ENCODE data around the gene CLASP1. TPM values are rescaled to one million over a fixed set of nuclear protein-coding genes. Genes with fewer than 3 reads are reported as not detected.
"Not testable (repeated sequence)": the region's sequence is repeated elsewhere in the genome, so short reads cannot be mapped to it uniquely, and the experiment has no call there.

The CLASP1 gene
- total RNA-seq, 4 donors from 2014 or later: 43.0 to 53.9 (median 51.3) TPM

DNA sequence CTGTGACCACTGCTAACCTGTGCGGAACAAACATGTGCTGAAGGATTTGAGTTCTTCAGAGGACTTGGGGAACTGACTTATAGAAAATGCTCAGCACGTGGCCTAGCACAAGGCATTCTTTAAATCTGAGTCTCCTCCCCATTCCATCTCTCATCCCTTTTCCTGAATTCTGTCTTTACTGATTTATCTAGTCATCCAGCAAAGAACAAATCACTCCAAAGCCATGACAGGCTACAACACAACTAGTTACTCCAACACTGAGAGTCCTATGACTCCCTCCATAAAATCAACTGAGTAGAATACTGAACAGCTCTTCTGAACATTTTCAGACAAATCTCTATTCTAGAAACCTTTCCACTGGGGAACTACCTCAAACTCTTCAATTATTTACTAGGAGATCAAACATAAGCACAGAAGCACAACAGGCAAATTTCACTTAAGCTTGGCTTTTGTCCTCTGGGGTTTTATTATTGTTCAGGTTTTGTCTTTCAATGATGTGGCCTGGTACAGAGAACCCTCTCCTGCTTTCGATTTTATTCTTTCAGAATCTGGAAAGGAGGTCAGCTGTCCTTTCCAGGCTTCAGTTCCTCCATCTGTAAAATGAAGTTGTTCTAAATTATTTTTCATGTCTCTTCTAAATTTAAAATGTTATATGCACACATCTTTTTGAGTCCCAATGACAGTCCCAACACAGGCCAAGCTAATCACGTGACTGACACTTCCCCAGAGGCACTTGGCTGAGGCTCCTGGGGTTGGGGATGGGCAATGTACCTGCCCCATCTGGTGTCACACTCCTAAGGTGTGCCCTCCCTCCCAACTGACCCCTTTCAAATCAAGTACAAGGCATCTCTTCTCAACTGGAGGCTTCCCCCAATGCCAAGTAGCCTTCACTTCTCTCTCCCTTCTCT lies 86.7 kb downstream of the CLASP1 start:
- no peak overlapping the region for H3K27ac ChIP-seq
- WGBS, 2 donors (ENCODE audit: low coverage in 1 of 2): 90 to 100% methylated on average over 1 to 4 of the region's 4 CpGs

DNA sequence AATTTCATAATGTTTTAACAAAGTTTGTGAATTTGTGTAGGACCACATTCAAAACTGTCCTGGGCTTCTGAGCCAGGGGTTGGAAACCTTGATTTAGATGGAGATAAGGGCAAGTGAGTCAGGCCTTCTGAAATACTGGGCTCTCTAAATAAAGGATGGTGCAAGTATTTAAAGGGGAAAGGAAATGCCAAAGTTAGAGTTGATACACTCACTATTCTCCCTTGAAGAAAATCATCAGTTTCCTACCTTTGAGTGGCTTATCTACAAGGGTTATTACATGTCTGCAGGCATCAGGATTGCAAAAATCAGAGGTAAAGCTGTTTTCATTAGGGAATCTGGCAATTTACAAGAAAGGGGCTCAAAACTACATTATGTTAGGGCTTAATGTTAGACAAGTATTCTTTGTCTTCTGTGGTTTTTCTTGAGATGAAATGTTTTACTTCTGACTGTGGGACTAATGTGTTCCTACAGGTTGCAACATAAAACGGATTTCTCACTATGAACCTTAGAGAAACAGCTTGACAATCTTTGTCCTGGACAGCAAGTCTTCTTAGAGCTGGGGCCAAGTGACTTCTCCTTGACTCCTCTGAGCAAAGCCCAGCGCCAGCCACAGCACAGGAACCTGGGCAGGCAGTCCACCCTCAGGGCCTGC lies 87.5 kb downstream of the CLASP1 start:
- in situ Hi-C loops (cut with MboI; ENCODE audit: low pct_ligation_motif_present in 1 of 4, low pct_unique_long_range_greater_than_20kb in 1 of 4, low sequenced_read_pairs in 3 of 4) (no loop called here), intact Hi-C loops (cut with DNase I; ENCODE audit: low total_unique reads) (no loop called here)
- Histone ChIP-seq H3K4me1 (peaks cover 0 to 10% (median 2%) of the 10 kb centered on the region in 4 donors), H3K36me3 (no peaks in the 10 kb centered on the region), H3K27me3 (no peaks in the 10 kb centered on the region), H3K4me3 (no peak overlapping the region), H3K27ac (no peak overlapping the region), H3K9me3 (no peaks in the 10 kb centered on the region)
- 78 to 96% methylated on average over 1 to 2 of the region's 2 CpGs for WGBS, 2 donors (ENCODE audit: low coverage in 1 of 2)
- no peak for DNase-seq
- TF ChIP-seq POLR2A (IDR thresholded peaks at IDR 0.05) (no peak), POLR2AphosphoS5 (IDR thresholded peaks at IDR 0.05) (no peak), EP300 (IDR thresholded peaks at IDR 0.05; ENCODE audit: low read depth) (no peak)
- TF ChIP-seq, protein P1, sequence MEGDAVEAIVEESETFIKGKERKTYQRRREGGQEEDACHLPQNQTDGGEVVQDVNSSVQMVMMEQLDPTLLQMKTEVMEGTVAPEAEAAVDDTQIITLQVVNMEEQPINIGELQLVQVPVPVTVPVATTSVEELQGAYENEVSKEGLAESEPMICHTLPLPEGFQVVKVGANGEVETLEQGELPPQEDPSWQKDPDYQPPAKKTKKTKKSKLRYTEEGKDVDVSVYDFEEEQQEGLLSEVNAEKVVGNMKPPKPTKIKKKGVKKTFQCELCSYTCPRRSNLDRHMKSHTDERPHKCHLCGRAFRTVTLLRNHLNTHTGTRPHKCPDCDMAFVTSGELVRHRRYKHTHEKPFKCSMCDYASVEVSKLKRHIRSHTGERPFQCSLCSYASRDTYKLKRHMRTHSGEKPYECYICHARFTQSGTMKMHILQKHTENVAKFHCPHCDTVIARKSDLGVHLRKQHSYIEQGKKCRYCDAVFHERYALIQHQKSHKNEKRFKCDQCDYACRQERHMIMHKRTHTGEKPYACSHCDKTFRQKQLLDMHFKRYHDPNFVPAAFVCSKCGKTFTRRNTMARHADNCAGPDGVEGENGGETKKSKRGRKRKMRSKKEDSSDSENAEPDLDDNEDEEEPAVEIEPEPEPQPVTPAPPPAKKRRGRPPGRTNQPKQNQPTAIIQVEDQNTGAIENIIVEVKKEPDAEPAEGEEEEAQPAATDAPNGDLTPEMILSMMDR (IDR thresholded peaks at IDR 0.05): no peak

More for the DNA sequence above, 86.7 kb downstream of the CLASP1 start:
- intact Hi-C loops (cut with DNase I; ENCODE audit: low total_unique reads): no loop called here
- Histone ChIP-seq H3K27me3 (no peaks in the 10 kb centered on the region), H3K4me3 (no peak overlapping the region), H3K4me1 (peaks cover 0 to 10% (median 2%) of the 10 kb centered on the region in 4 donors), H3K36me3 (no peaks in the 10 kb centered on the region), H3K9me3 (no peaks in the 10 kb centered on the region)
- no peak for DNase-seq
- in situ Hi-C loops (cut with MboI; ENCODE audit: low pct_ligation_motif_present in 1 of 4, low pct_unique_long_range_greater_than_20kb in 1 of 4, low sequenced_read_pairs in 3 of 4): no loop called here
- TF ChIP-seq POLR2A (IDR thresholded peaks at IDR 0.05): no peak

DNA sequence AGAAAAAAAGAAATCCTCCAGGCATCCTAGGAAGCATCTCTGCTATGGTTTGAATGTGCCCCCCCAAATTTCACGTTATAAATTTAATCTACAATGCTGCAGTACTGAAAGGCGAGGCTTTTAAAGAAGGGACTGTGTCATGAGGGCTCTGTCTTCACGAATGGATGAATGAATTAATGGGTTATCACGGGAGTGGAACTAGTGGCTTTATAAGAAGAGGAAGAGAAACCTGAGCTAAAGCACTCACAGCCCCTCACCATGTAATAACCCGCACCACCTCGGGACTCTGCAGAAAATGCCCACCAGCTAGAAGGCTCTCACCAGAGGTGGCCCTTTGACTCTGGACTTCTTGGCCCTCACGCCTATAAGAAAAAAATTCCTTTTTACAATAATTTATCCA lies 90.9 kb downstream of the CLASP1 start:
- DNase-seq: no peak
- 79 to 81% methylated on average over 4 to 7 of the region's 7 CpGs for WGBS, 2 donors (ENCODE audit: low coverage in 1 of 2)
- Histone ChIP-seq H3K9me3 (no peaks in the 10 kb centered on the region), H3K27ac (no peak overlapping the region), H3K36me3 (no peaks in the 10 kb centered on the region), H3K4me3 (no peak overlapping the region), H3K4me1 (peaks cover 0 to 4% (median 0%) of the 10 kb centered on the region in 4 donors), H3K27me3 (no peaks in the 10 kb centered on the region)
- in situ Hi-C loops (cut with MboI; ENCODE audit: low pct_ligation_motif_present in 1 of 4, low pct_unique_long_range_greater_than_20kb in 1 of 4, low sequenced_read_pairs in 3 of 4) (no loop called here), intact Hi-C loops (cut with DNase I; ENCODE audit: low total_unique reads) (no loop called here)
- TF ChIP-seq, protein P1 (IDR thresholded peaks at IDR 0.05): no peak

DNA sequence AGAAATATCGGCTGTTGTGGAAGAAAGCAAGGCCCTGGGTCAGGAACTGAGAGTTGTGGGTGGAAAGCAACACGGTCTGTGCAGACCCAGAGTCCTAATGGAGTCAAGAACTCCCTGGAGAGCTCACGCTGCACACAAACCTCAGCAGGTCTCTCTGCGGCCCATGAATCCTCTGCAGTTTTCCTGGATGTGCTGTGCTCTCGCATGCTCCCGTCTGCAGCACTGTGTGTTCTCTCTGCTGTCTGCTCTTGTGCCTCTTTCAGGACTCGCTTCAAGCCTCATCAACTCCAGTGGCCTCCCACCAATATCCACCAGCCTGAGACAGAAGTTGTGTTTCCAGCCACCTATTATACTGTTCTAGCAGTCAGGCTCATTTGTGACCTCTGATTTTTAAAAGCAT lies 94.3 kb downstream of the CLASP1 start:
- 81 to 88% methylated on average over 6 to 7 of the region's 7 CpGs for WGBS, 2 donors (ENCODE audit: low coverage in 1 of 2)
- TF ChIP-seq POLR2AphosphoS5 (IDR thresholded peaks at IDR 0.05): no peak
- H3K36me3 ChIP-seq: no peaks in the 10 kb centered on the region
- intact Hi-C loops (cut with DNase I; ENCODE audit: low total_unique reads) (no loop called here), in situ Hi-C loops (cut with MboI; ENCODE audit: low pct_ligation_motif_present in 1 of 4, low pct_unique_long_range_greater_than_20kb in 1 of 4, low sequenced_read_pairs in 3 of 4) (no loop called here)
- H3K27me3 ChIP-seq: no peaks in the 10 kb centered on the region
- no peaks in the 10 kb centered on the region for H3K4me1 ChIP-seq
- no peak overlapping the region for H3K4me3 ChIP-seq
- DNase-seq: no peak
- H3K9me3 ChIP-seq: no peaks in the 10 kb centered on the region
- no peak overlapping the region for H3K27ac ChIP-seq

DNA sequence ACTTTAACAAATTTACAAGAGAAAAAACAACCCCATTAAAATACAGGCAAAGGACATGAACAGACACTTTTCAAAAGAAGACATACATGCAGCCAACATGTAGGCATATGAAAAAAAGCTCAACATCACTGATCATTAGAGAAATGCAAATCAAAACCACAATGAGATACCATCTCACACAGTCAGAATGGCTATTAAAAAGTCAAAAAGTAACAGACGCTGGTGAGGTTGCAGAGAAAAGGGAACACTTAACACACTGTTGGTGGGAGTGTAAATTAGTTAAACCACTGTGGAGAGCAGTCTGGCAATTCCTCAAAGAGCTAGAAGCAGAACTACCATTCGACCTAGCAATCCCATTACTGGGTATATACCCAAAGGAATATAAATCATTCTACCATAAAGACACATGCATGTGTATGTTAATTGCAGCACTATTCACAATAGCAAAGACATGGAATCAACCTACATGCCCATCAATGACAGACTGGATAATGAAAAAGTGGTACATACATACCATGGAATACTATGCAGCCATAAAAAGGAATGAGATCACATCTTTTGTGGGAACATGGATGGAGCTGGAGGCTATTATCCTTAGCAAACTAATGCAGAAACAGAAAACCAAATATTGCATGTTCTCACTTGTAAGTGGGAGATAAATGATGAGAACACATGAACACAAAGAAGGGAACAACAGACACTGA lies 96.6 kb downstream of the CLASP1 start:
- WGBS, 2 donors (ENCODE audit: low coverage in 1 of 2): 83% methylated on average over 2 of the region's 2 CpGs; no CpG with 5 or more reads in 1 of the 2 donors
- DNase-seq; H3K4me1 ChIP-seq; intact Hi-C loops (cut with DNase I; ENCODE audit: low total_unique reads); H3K27me3 ChIP-seq; in situ Hi-C loops (cut with MboI; ENCODE audit: low pct_ligation_motif_present in 1 of 4, low pct_unique_long_range_greater_than_20kb in 1 of 4, low sequenced_read_pairs in 3 of 4); H3K9me3 ChIP-seq; H3K36me3 ChIP-seq; H3K27ac ChIP-seq; H3K4me3 ChIP-seq: not testable (repeated sequence)
